Activated CD4-positive, alpha-beta T cell treated with anti-CD3 and anti-CD28 coated beads, Interleukin-2, amount 10 ng/mL, durations not matched to agents 7 days and 5 days (primary cell): ENCODE results near the gene TTC4. TPM values are rescaled to one million over a fixed set of nuclear protein-coding genes. Genes with fewer than 3 reads are reported as not detected.

ENCODE experiments used
- CTCF ChIA-PET: fragments of 350-600 bp; sonication (Branson Sonifier 250); formaldehyde crosslinking; loops from one replicate; lab custom pipeline; 2021; ENCODE audit warnings: antibody characterized with exemption; lab: Charles Lee
- POLR2A ChIA-PET: fragments of 350-600 bp; sonication (Branson Sonifier 250); formaldehyde crosslinking; loops from one replicate; lab custom pipeline; 2021; ENCODE audit warnings: antibody characterized with exemption; lab: Charles Lee
- DNase-seq: peaks from one replicate; pipeline ENCODE4 v3.0.0-alpha.2; 2020
- H3K27ac Mint-ChIP-seq: one replicate; pipeline ENCODE4 v1.8.0; 2021; ENCODE audit warnings: mild to moderate bottlenecking, moderate library complexity, mixed read lengths
- H3K27me3 Mint-ChIP-seq: one replicate; pipeline ENCODE4 v1.8.0; 2021; ENCODE audit warnings: mixed read lengths
- H3K36me3 Mint-ChIP-seq: one replicate; pipeline ENCODE4 v1.8.0; 2021; ENCODE audit warnings: low read depth, mixed read lengths
- H3K4me1 Mint-ChIP-seq: one replicate; pipeline ENCODE4 v1.8.0; 2021; ENCODE audit warnings: mixed read lengths
- H3K4me3 Mint-ChIP-seq: one replicate; pipeline ENCODE4 v1.8.0; 2021; ENCODE audit warnings: mild to moderate bottlenecking, moderate library complexity, mixed read lengths
- H3K9me3 Mint-ChIP-seq: one replicate; pipeline ENCODE4 v1.8.0; 2021; ENCODE audit warnings: mixed read lengths
- total RNA-seq, 2 experiments: library from RNA; stranded (reverse); gene quantifications; one replicate each; pipeline ENCODE4 v1.2.3, GENCODE V29; 2021

TTC4 gene
- total RNA-seq, 2 experiments from 2014 or later, result 18.4 to 19.5 TPM

GRCh38 chr1:54694771-54695170 is 20.9 kb upstream of the TTC4 start:
- POLR2A ChIA-PET, result no interaction called here
- H3K9me3 Mint-ChIP-seq, result no peaks in the 10 kb centered on the region
- no peaks in the 10 kb centered on the region for H3K36me3 Mint-ChIP-seq
- no peak overlapping the region for H3K27ac Mint-ChIP-seq
- no peak for DNase-seq
- H3K4me3 Mint-ChIP-seq, result no peak overlapping the region
- CTCF ChIA-PET, result no interaction called here
- H3K27me3 Mint-ChIP-seq, result peaks cover 2% of the 10 kb centered on the region
- H3K4me1 Mint-ChIP-seq, result no peaks in the 10 kb centered on the region

GRCh38 chr1:54695221-54695620 is 20.4 kb upstream of the TTC4 start:
- CTCF ChIA-PET, result no interaction called here
- Mint-ChIP-seq H3K9me3 (no peaks in the 10 kb centered on the region), H3K4me3 (no peak overlapping the region), H3K4me1 (no peaks in the 10 kb centered on the region), H3K36me3 (no peaks in the 10 kb centered on the region), H3K27ac (no peak overlapping the region), H3K27me3 (peaks cover 2% of the 10 kb centered on the region)
- DNase-seq, result no peak
- POLR2A ChIA-PET, result no interaction called here

DNA sequence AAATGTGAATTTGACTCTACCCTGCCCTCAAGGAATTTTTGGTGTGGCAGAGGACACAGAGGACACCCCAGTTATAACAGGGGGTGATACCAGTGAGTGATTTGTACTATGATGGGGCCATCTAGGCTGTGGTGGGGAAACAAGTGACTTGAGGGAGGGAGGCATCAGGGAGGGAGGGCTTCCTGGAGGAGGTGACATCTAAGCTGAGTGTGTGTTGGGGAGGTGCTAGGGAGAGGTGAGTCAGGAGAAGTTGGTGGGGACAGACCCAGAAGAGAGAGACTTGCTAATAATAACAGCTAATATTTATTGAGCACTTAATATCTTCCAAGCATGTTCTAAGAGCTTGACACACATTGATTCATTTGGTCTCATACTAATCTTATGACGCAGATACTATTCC is 19.9 kb upstream of the TTC4 start:
- no peaks in the 10 kb centered on the region for H3K9me3 Mint-ChIP-seq
- no peak for DNase-seq
- no peaks in the 10 kb centered on the region for H3K36me3 Mint-ChIP-seq
- no peaks in the 10 kb centered on the region for H3K4me1 Mint-ChIP-seq
- H3K4me3 Mint-ChIP-seq, result no peak overlapping the region
- CTCF ChIA-PET, result no interaction called here
- H3K27me3 Mint-ChIP-seq, result peaks cover 2% of the 10 kb centered on the region
- H3K27ac Mint-ChIP-seq, result no peak overlapping the region
- POLR2A ChIA-PET, result no interaction called here

- ChIA-PET POLR2A (no interaction called here), CTCF (no interaction called here)
- H3K4me3 Mint-ChIP-seq, result no peak overlapping the region
- H3K27ac Mint-ChIP-seq, result no peak overlapping the region
- H3K27me3 Mint-ChIP-seq, result peaks cover 2% of the 10 kb centered on the region
- H3K4me1 Mint-ChIP-seq, result no peaks in the 10 kb centered on the region
- H3K36me3 Mint-ChIP-seq, result no peaks in the 10 kb centered on the region
- no peaks in the 10 kb centered on the region for H3K9me3 Mint-ChIP-seq
- DNase-seq, result no peak
Measured at GRCh38 chr1:54696262-54696661, 19.4 kb upstream of the TTC4 start.

DNA sequence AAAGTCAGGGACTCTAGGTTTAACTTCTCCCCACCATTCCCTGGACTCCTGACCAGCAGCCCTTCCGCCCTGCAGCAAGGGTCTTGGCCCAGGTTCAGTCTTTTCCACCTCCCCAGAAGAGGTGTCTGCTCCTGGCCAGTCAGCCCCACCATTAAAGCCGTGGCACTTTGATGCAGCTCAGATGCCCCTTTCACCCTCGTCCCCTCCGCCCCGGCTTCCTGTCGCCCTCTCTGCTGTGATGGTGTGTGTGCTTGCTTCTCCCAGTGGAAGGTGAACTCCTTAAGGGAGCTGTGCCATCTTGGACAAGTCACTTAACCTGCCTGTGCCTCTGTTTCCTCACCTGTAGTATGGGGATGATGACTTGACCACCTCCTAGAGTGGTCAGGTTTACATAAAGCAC is 17.8 kb upstream of the TTC4 start:
- no peaks in the 10 kb centered on the region for H3K9me3 Mint-ChIP-seq
- no peak overlapping the region for H3K27ac Mint-ChIP-seq
- DNase-seq, result no peak
- no peaks in the 10 kb centered on the region for H3K4me1 Mint-ChIP-seq
- ChIA-PET POLR2A (no interaction called here), CTCF (no interaction called here)
- no peak overlapping the region for H3K4me3 Mint-ChIP-seq
- no peaks in the 10 kb centered on the region for H3K27me3 Mint-ChIP-seq
- H3K36me3 Mint-ChIP-seq, result no peaks in the 10 kb centered on the region

DNA sequence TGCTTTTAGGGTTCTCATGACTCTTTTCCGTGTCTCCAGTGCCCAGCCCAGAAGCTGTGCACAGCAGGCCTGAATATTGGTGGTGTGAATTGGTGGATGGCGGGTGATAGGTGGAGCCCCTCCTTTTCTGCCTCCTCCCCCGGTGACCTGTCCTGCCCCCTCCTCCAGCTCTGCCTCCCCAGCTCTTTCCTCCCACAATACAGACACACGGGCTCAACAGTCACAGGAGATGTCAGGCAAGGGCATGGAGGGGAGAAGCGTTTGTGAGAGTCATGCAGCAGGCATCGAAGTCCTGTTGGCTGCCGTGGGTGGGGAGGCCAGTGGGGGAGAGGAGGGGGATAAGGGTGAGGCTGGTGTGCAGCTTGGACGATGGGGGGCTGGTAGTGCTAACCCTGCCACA is 17.3 kb upstream of the TTC4 start:
- DNase-seq, result no peak
- no peaks in the 10 kb centered on the region for H3K4me1 Mint-ChIP-seq

DNA sequence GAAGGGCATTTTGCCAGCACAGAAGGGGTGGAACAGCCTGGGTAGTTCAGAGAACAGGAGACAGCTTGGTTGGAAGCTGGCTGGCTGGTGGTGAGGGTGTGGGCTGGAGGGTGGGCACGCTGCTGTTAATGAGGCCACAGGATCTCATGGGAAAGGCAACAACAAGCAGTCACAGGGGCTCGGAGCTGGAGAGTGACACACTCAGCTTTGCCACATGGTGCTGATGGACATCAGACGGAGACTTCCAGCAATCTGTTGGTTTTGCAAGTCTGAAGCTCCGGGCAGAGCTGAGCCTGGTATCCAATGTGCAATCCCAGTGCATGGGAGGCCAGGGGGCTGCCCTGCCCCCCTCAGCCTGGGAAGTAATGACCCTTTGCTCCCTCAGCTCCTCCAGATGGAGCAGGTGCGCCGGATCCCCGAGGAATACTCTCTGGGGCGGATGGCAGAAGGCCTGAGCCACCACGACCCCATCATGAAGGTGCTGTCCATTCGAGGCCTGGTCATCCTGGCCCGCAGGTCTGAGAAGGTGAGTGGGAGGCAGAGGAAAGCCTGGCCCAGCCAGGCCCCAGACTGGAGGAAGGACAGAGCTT is 15.6 kb upstream of the TTC4 start:
- POLR2A ChIA-PET, result no interaction called here

More for the DNA sequence above, 17.3 kb upstream of the TTC4 start:
- Mint-ChIP-seq H3K9me3 (no peaks in the 10 kb centered on the region), H3K4me3 (no peak overlapping the region), H3K27ac (no peak overlapping the region), H3K36me3 (no peaks in the 10 kb centered on the region), H3K27me3 (peaks cover 1% of the 10 kb centered on the region)
- ChIA-PET POLR2A (no interaction called here), CTCF (no interaction called here)

GRCh38 chr1:54701066-54701465 is 14.6 kb upstream of the TTC4 start:
- Mint-ChIP-seq H3K9me3 (no peaks in the 10 kb centered on the region), H3K36me3 (no peaks in the 10 kb centered on the region), H3K4me3 (no peak overlapping the region), H3K4me1 (no peaks in the 10 kb centered on the region), H3K27ac (no peak overlapping the region), H3K27me3 (peaks cover 3% of the 10 kb centered on the region)
- ChIA-PET POLR2A (no interaction called here), CTCF (no interaction called here)
- DNase-seq, result no peak

More for the DNA sequence above, 15.6 kb upstream of the TTC4 start:
- no peak overlapping the region for H3K4me3 Mint-ChIP-seq
- no peak overlapping the region for H3K27ac Mint-ChIP-seq
- no peaks in the 10 kb centered on the region for H3K36me3 Mint-ChIP-seq
- H3K9me3 Mint-ChIP-seq, result no peaks in the 10 kb centered on the region
- peaks cover 1% of the 10 kb centered on the region for H3K27me3 Mint-ChIP-seq
- DNase-seq, result no peak
- CTCF ChIA-PET, result no interaction called here
- H3K4me1 Mint-ChIP-seq, result no peaks in the 10 kb centered on the region

DNA sequence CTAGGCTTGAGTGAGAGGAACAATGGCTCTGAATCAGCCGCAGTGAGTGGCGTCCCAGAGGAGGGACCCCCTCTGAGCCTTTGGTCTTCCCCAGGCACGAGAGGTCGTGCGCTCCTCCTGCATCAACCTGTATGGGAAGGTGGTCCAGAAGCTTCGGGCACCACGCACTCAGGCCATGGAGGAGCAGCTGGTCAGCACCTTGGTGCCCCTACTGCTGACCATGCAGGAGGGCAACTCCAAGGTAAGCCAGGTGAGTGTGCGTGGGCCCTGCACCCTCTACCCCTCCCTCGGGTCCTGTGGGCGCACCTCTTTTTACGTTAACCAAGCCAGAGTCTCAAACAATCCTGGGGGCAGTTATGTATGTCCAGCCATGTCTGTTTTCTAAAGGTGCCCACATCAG is 13.7 kb upstream of the TTC4 start:
- no peak for DNase-seq
- CTCF ChIA-PET, result interaction anchor here (1.1 to 1.3 kb wide), 2 partner anchors 11 to 100 kb away, joined by 3 to 4 read pairs; no protein-coding TSS in a partner anchor
- Mint-ChIP-seq H3K4me3 (no peak overlapping the region), H3K36me3 (no peaks in the 10 kb centered on the region), H3K9me3 (no peaks in the 10 kb centered on the region), H3K27me3 (peaks cover 3% of the 10 kb centered on the region), H3K27ac (no peak overlapping the region), H3K4me1 (no peaks in the 10 kb centered on the region)
- POLR2A ChIA-PET, result no interaction called here

GRCh38 chr1:54703471-54703870 is 12.2 kb upstream of the TTC4 start:
- no peaks in the 10 kb centered on the region for H3K4me1 Mint-ChIP-seq
- no peak overlapping the region for H3K4me3 Mint-ChIP-seq
- no peaks in the 10 kb centered on the region for H3K36me3 Mint-ChIP-seq
- CTCF ChIA-PET, result interaction anchor here (1.1 kb wide), 1 partner anchor 9 kb away, joined by 3 read pairs; no protein-coding TSS in a partner anchor
- H3K27me3 Mint-ChIP-seq, result peaks cover 3% of the 10 kb centered on the region
- H3K27ac Mint-ChIP-seq, result no peak overlapping the region
- POLR2A ChIA-PET, result no interaction called here
- no peak for DNase-seq
- no peaks in the 10 kb centered on the region for H3K9me3 Mint-ChIP-seq

DNA sequence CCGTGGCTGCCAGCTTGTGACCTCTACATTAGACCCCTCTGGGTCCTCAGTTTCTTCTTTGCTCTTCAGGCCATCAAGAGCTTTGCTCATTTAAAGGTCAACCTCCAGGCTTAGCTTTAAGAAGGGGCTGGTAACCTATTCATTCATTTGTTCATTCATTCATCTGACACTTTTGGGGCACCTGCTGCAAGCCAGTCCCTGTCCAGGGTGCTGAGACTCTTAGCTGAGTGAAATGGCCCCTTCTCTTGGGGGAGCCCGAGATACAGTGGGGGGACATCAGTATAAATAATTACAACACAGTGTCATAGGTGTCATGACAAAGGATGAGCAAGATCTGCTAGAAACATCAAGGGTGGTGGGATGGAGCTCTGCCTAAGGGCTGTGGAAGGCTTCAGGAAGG is 10.5 kb upstream of the TTC4 start:
- CTCF ChIA-PET, result interaction anchor here (0.8 to 1.0 kb wide), 4 partner anchors 10 to 107 kb away, joined by 3 read pairs; partner anchors contain the start of gene TTC4
- peaks cover 3% of the 10 kb centered on the region for H3K27me3 Mint-ChIP-seq
- POLR2A ChIA-PET, result no interaction called here

DNA sequence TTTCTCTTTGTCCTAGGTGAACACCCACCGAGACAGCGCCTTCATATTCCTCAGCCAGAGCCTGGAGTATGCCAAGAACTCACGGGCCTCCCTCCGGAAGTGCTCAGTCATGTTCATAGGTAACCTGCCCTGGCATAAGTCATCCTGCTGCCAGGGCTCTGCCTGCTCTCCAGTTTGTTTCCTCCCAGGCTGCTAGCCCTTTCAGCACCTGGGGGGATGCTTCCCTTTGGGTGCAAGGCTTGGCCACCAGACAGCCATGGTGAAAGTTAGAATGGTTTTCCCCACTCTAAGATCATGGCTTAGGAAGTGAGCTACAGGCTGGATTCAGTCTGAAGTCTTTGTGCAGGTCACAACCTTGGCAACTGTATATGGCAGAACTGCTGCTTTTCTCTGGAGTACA is 9.2 kb upstream of the TTC4 start:
- ChIA-PET POLR2A (no interaction called here), CTCF (no interaction called here)
- Mint-ChIP-seq H3K27ac (no peak overlapping the region), H3K4me1 (no peaks in the 10 kb centered on the region), H3K4me3 (no peak overlapping the region), H3K27me3 (peaks cover 3% of the 10 kb centered on the region), H3K9me3 (no peaks in the 10 kb centered on the region), H3K36me3 (no peaks in the 10 kb centered on the region)
- DNase-seq, result no peak

More for the DNA sequence above, 10.5 kb upstream of the TTC4 start:
- Mint-ChIP-seq H3K9me3 (no peaks in the 10 kb centered on the region), H3K36me3 (no peaks in the 10 kb centered on the region), H3K27ac (no peak overlapping the region), H3K4me3 (no peak overlapping the region), H3K4me1 (no peaks in the 10 kb centered on the region)
- no peak for DNase-seq

DNA sequence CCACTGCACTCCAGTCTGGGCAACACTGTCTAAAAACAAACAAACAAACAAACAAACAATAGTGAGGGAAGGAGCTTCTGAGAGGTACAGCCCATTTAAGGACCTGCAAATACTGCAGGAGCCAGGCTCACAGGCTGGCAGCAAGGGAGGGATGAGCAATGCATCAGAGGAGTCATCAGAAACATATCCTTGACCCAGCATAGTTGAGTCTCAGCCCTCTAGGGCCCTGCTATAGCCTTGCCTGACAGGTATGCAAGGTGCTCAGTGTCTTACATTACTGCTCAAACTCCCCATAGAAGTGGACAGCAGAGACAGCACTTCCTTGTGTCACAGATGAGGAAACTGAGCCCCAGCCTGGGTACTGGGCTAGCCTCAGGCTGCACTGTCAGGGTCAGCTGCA is 7.3 kb upstream of the TTC4 start:
- ChIA-PET CTCF (no interaction called here), POLR2A (no interaction called here)
- no peak overlapping the region for H3K4me3 Mint-ChIP-seq
- H3K27ac Mint-ChIP-seq, result no peak overlapping the region
- H3K27me3 Mint-ChIP-seq, result peaks cover 1% of the 10 kb centered on the region
- no peak for DNase-seq
- no peaks in the 10 kb centered on the region for H3K9me3 Mint-ChIP-seq
- no peaks in the 10 kb centered on the region for H3K36me3 Mint-ChIP-seq
- H3K4me1 Mint-ChIP-seq, result no peaks in the 10 kb centered on the region
